Breast epithelium (tissue), 4 donors: ENCODE measurements around the gene CDC34. TPM values are rescaled to one million over a fixed set of nuclear protein-coding genes. Genes with fewer than 3 reads are reported as not detected.

Experiments used
- DNase-seq, 2 donors: peaks; one replicate each; pipeline ENCODE4 v3.0.0-alpha.2; 2019; ENCODE audit warnings: low spot score in 2 of 2
- H3K27ac ChIP-seq, 2 donors: fragments of 200-600 bp; sonication (generic) in 1 of 2; one replicate each; pipeline ENCODE4 v1.5.1; 2016 to 2019; ENCODE audit warnings: mild to moderate bottlenecking in 1 of 2
- H3K27me3 ChIP-seq, 2 donors: fragments of 200-600 bp; sonication (generic) in 1 of 2; one replicate each; pipeline versions ENCODE4 v1.5.1 to v1.6.0; 2017 to 2019; ENCODE audit warnings: control low read depth in 1 of 2, mild to moderate bottlenecking in 1 of 2
- H3K36me3 ChIP-seq: fragments of 200-600 bp; one replicate; pipeline ENCODE4 v1.5.1; 2019
- H3K4me1 ChIP-seq, 2 donors: fragments of 200-600 bp; sonication (generic); one replicate each; pipeline ENCODE4 v1.5.1; 2016 to 2019; ENCODE audit warnings: control low read depth in 1 of 2
- H3K4me3 ChIP-seq, 3 donors: fragments of 200-600 bp; sonication (generic); 1 replicate in 2 of 3; 2 replicates in 1 of 3; pipeline ENCODE4 v1.5.1; 2016 to 2019; ENCODE audit warnings: mild to moderate bottlenecking in 3 of 3, moderate library complexity in 2 of 3
- H3K9me3 ChIP-seq, 2 donors: fragments of 200-600 bp; sonication (generic) in 1 of 2; one replicate each; pipeline ENCODE4 v1.5.1; 2016 to 2019; ENCODE audit warnings: control low read depth in 1 of 2
- CTCF ChIP-seq, 3 donors: fragments of 450-650 bp; IDR thresholded peaks; one replicate each; pipeline ENCODE4 v1.5.1; 2016 to 2017; ENCODE audit warnings: antibody characterized with exemption in 3 of 3, mild to moderate bottlenecking in 3 of 3, moderate library complexity in 3 of 3
- POLR2A ChIP-seq: fragments of 450-650 bp; IDR thresholded peaks from one replicate; pipeline ENCODE4 v1.6.1; 2016; ENCODE audit warnings: antibody characterized with exemption, mild to moderate bottlenecking, moderate library complexity
- POLR2AphosphoS5 ChIP-seq, 3 donors: sonication (generic); formaldehyde crosslinking; IDR thresholded peaks; one replicate each; pipeline ENCODE4 v1.6.1; 2017; ENCODE audit warnings: antibody characterized with exemption in 3 of 3
- intact Hi-C: fragments of 100-400 bp; cut with DNase I; formaldehyde crosslinking; loops from one replicate; pipeline ENCODE4 v1.15.1; 2023; ENCODE audit warnings: low total_unique reads
- total RNA-seq, 3 donors: library from RNA; depleted of rRNA; stranded (reverse); fragments of >200 nt; gene quantifications; one replicate each; pipeline ENCODE4 v1.1.0, GENCODE V29; 2016

The CDC34 gene
- total RNA-seq, 3 donors from 2014 or later, result 44.6 to 69.5 (median 49.3) TPM

GRCh38 chr19:589693-590395, 58.3 kb downstream of the CDC34 start, which contains the start of gene HCN2:
HCN2 (plus strand) TSS chr19:589881; CDS start chr19:589946, 65 bp downstream.
- H3K36me3 ChIP-seq, result no peaks in the 10 kb centered on the region
- intact Hi-C loops, result no loop called here
- peaks cover 17 to 64% of the 10 kb centered on the region in 2 donors for H3K27me3 ChIP-seq
- DNase-seq, result no peak
- peaks cover 6 to 7% of the 10 kb centered on the region in 2 donors for H3K4me1 ChIP-seq
- H3K4me3 ChIP-seq, result peak within 1 kb of the TSS in 2 of 3 donors; percentile 16 to 52
- TF ChIP-seq POLR2A (no peak), CTCF (IDR thresholded peaks at IDR 0.05) (no peak), POLR2AphosphoS5 (IDR thresholded peaks at IDR 0.05) (no peak)
- no peaks in the 10 kb centered on the region for H3K9me3 ChIP-seq
- no peak within 1 kb of the TSS for H3K27ac ChIP-seq

- Histone ChIP-seq H3K4me3 (peak overlapping the region in 2 of 3 donors; percentile 13 to 52), H3K36me3 (no peaks in the 10 kb centered on the region), H3K9me3 (no peaks in the 10 kb centered on the region), H3K27ac (no peak overlapping the region), H3K27me3 (peaks cover 17 to 64% of the 10 kb centered on the region in 2 donors), H3K4me1 (peaks cover 6 to 7% of the 10 kb centered on the region in 2 donors)
- intact Hi-C loops, result no loop called here
- TF ChIP-seq CTCF (IDR thresholded peaks at IDR 0.05), result no peak
- TF ChIP-seq POLR2A, result no peak
- no peak for TF ChIP-seq POLR2AphosphoS5 (IDR thresholded peaks at IDR 0.05)
- DNase-seq, result no peak
Observed at GRCh38 chr19:590396-590745, 58.8 kb downstream of the CDC34 start.

- no peaks in the 10 kb centered on the region for H3K36me3 ChIP-seq
- no peak for TF ChIP-seq POLR2AphosphoS5 (IDR thresholded peaks at IDR 0.05)
- TF ChIP-seq CTCF (IDR thresholded peaks at IDR 0.05), result no peak
- TF ChIP-seq POLR2A, result no peak
- H3K4me3 ChIP-seq, result peak overlapping the region in 2 of 3 donors; percentile 13 to 52
- no peak overlapping the region for H3K27ac ChIP-seq
- peaks cover 6 to 7% of the 10 kb centered on the region in 2 donors for H3K4me1 ChIP-seq
- no peaks in the 10 kb centered on the region for H3K9me3 ChIP-seq
- intact Hi-C loops, result no loop called here
- DNase-seq, result no peak
- peaks cover 17 to 64% of the 10 kb centered on the region in 2 donors for H3K27me3 ChIP-seq
Observed at GRCh38 chr19:590750-591098, 59.2 kb downstream of the CDC34 start.

- no peak for TF ChIP-seq POLR2AphosphoS5 (IDR thresholded peaks at IDR 0.05)
- TF ChIP-seq POLR2A, result no peak
- no peak for TF ChIP-seq CTCF (IDR thresholded peaks at IDR 0.05)
- intact Hi-C loops, result no loop called here
- Histone ChIP-seq H3K27ac (no peak overlapping the region), H3K4me1 (peaks cover 6 to 7% of the 10 kb centered on the region in 2 donors), H3K36me3 (no peaks in the 10 kb centered on the region), H3K4me3 (peak overlapping the region in 1 of 3 donors; percentile 52), H3K9me3 (no peaks in the 10 kb centered on the region), H3K27me3 (peaks cover 17 to 64% of the 10 kb centered on the region in 2 donors)
- no peak for DNase-seq
Observed at GRCh38 chr19:591099-591958, 59.8 kb downstream of the CDC34 start.

Other genes starting within 250 kb of the CDC34 start
- 100 to 1,000 TPM in 2 of 3 donors, under 1 TPM in 1; 0.48 to 166 (median 120) TPM for gene PLPP2, start 240.4 kb upstream of the CDC34 start, total RNA-seq
- gene MIER2, start 187.0 kb upstream of the CDC34 start, total RNA-seq, result 10 to 100 TPM in 2 of 3 donors, 1 to 10 TPM in 1; 5.4 to 17.0 (median 12.8) TPM
- gene C2CD4C, start 122.6 kb upstream of the CDC34 start, total RNA-seq, result 1 to 10 TPM in 1 of 3 donors, under 1 TPM in 2; 0.29 to 2.6 (median 0.80) TPM
- 10 to 100 TPM in 2 of 3 donors, 1 to 10 TPM in 1; 8.3 to 40.6 (median 21.8) TPM for gene SHC2, start 70.7 kb upstream of the CDC34 start, total RNA-seq
- under 1 TPM in 1 of 3 donors, not detected in 2; 0.66 TPM for gene MADCAM1, start 35.3 kb upstream of the CDC34 start, total RNA-seq
- gene TPGS1, start 24.3 kb upstream of the CDC34 start, total RNA-seq, result 10 to 100 TPM; 77.7 to 98.9 (median 77.7) TPM
- gene GZMM, start 12.3 kb downstream of the CDC34 start, total RNA-seq, result 1 to 10 TPM in 1 of 3 donors, under 1 TPM in 1, not detected in 1; 0.33 to 1.1 TPM
- 100 to 1,000 TPM; 270 to 515 (median 282) TPM for gene BSG, start 40.8 kb downstream of the CDC34 start, total RNA-seq
- gene HCN2, start 58.1 kb downstream of the CDC34 start, total RNA-seq, result under 1 TPM in 2 of 3 donors, not detected in 1; under 0.01 to 0.44 TPM
- 10 to 100 TPM; 21.9 to 34.7 (median 28.2) TPM for gene POLRMT, start 101.8 kb downstream of the CDC34 start, total RNA-seq
- gene FGF22, start 108.1 kb downstream of the CDC34 start, total RNA-seq, result under 1 TPM in 2 of 3 donors, not detected in 1; 0.33 to 0.48 TPM
- 10 to 100 TPM; 41.1 to 46.5 (median 46.2) TPM for gene RNF126, start 131.5 kb downstream of the CDC34 start, total RNA-seq
- 100 to 1,000 TPM in 2 of 3 donors, 10 to 100 TPM in 1; 37.8 to 198 (median 111) TPM for gene FSTL3, start 144.6 kb downstream of the CDC34 start, total RNA-seq
- gene PRSS57, start 163.7 kb downstream of the CDC34 start, total RNA-seq, result not detected
- gene PALM, start 177.2 kb downstream of the CDC34 start, total RNA-seq, result 10 to 100 TPM; 16.1 to 61.0 (median 35.1) TPM
- gene MISP, start 219.4 kb downstream of the CDC34 start, total RNA-seq, result 1 to 10 TPM in 2 of 3 donors, under 1 TPM in 1; 0.16 to 3.6 (median 2.5) TPM